Fibroblast of skin of left quadriceps (primary cell): ENCODE results near the gene MKKS.
"Not testable (repeated sequence)": the region's sequence is repeated elsewhere in the genome, so short reads cannot be mapped to it uniquely, and the experiment has no call there.

Source experiments
- DNase-seq, 2 experiments: peaks; one replicate each; pipeline ENCODE4 v3.0.0-alpha.2; 2013; ENCODE audit warnings: low read depth in 2 of 2

MKKS gene

GRCh38 chr20:10449270-10449669 is 15.2 kb upstream of the MKKS start:
- DNase-seq = no peak

- no peak for DNase-seq
Measured at GRCh38 chr20:10448270-10449156, 14.5 kb upstream of the MKKS start.

DNA sequence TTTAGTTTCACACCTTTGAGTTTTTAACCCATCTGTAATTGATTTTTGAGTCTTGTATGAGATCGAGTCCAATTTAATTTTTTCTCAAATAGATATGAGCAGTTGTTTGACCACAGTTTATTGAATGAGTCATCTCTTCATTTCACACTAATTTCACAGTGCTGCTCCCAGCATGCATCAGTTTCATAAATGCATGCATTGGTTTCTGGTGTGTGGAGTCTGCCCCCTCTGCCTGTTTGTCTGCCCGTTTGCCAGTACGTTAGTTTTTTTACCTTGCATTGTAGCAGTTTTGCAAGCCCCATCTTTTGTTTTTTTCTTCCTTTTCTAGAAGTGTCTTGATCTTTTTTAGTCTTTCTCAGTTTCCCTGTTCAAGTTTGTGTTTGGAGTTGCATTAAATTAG is 13.0 kb upstream of the MKKS start:
- peak; percentile 48 to 55 for DNase-seq

DNA sequence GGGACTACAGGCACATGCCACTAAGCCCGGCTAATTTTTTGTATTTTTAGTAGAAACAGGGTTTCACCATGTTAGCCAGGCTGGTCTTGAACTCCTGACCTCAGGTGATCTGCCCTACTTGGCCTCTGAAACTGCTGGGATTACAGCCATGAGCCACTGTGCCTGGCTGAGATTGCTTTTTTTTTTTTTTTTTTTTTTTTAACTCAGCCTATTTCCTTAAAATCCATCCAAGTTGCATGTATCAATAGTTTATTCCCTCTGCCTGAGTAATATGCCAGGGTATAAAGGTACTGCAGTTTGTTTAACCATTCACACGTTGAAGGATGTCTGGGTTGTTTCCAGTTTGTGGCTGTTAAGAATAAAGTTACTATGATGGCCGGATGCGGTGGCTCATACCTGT is 11.7 kb upstream of the MKKS start:
- no peak for DNase-seq

GRCh38 chr20:10443936-10444335 is 9.9 kb upstream of the MKKS start:
- no peak for DNase-seq

- no peak for DNase-seq
Measured at GRCh38 chr20:10438217-10438616, 4.2 kb upstream of the MKKS start.

DNA sequence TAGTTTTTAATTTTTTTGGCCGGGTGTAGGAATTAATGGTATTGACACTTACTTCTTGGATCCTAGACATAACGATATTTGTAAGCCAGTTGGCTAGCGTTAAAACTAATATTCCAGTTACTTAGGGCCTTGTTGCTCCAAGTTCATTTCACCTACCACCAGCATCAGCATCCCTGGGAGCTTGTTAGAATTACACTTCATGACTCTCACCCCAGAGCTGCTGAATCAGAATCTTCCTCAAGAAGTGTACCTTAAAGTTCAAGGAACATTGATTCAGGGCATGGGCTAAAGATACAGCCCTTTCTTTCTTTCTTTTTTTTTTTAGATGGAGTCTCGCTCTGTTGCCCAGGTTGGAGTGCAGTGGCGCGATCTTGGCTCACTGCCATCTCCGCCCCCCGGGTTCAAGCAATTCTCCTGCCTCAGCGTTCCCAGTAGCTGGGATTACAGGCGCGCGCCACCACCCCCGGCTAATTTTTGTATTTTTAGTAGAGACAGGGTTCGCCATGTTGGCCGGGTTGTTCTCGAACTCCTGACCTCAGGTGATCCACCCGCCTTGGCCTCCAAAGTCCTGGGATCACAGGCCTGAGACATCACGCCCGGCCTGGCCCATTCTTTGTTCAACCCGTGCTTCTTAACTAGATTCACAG is 2.2 kb upstream of the MKKS start:
- no peak for DNase-seq

- peak; percentile 94 to 95 for DNase-seq
Measured at GRCh38 chr20:10434832-10435812, 1.1 kb upstream of the MKKS start, which contains the start of gene SLX4IP. SLX4IP (plus strand) TSS chr20:10435305; CDS start chr20:10458205, 22,900 bp downstream.

GRCh38 chr20:10434467-10434831 is 427 bp upstream of the MKKS start:
- peak; percentile 99 for DNase-seq

- DNase-seq = no peak
Measured at GRCh38 chr20:10433014-10433622, 904 bp downstream of the MKKS start.

DNA sequence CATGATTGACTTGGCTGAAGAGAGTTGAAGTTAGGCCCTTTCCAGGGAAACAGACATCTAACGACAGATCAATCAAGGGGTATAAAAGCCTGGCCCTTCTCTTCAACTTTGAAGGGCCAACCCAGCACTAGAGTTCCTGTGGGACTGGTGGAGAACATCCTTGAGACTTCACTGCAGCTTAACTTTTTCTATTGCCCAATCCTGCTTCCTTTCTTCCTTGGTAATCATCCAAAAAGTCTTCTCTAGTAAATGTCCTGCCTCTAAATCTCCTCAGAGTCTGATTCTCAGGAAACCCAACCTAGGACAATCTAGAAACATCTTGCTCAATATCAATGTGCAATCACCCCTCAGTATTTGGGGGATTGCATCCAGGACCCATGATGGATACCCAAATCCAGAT is 1.9 kb downstream of the MKKS start:
- no peak for DNase-seq

DNA sequence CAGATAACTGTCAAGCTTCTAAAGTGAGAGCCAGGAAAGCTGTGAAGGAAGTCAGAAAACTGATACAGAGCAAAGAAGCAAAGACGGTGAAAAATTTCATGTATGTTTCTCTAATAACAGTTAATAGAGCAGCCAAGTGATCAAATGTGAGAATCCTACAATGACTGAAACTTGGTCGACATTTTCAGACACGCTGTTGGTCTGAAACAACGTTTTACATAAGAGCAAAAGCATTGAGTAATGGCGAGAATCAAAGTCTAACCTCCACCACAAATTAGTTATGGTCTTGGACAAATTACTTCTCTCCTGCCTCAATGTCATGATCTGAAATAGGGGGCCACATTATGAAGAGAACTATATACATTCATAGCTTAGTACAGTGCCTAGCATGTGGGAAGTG is 3.3 kb downstream of the MKKS start:
- DNase-seq = no peak

DNA sequence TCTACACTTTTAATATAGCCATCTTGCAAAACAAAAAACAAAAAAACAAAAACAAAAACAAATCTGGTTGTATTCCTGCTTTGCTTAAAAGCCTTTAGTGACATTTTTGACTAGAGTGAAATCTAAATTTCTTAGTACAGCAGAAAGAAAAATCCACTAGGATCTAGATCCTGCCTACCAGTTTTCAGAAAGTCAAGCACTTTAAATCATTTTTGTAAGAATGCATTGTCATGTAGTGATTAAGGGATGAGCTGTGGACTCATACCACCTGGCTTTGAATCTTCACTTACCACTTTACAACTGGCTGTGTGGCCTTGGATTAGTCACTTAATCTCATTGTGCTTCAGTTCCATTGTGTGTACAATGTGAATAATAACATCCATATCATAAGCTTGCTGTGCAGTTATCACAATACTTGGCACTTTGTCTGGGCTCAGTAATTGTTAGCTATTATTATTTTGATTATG is 4.0 kb downstream of the MKKS start:
- no peak for DNase-seq

- DNase-seq = no peak
Measured at GRCh38 chr20:10429443-10429981, 4.5 kb downstream of the MKKS start.

DNA sequence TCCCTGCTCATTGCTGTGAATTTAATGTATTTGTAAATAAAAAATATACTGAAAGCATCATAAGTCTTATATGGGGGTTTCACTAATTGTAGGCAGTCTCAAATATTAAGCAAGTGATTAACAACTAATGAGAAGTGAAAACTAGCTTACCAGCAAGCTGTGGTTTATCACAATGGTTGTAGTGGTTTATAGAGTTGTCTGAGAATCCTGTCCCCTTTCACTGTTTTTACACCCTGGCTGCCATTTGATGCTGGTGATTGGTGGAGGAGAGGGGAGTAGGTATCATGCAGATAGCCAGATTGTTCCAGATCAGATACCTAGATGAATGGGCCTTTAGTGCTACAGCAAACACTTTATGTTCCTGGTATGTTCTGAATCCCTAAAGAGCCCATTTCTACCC is 6.0 kb downstream of the MKKS start:
- DNase-seq = no peak

- DNase-seq = peak; percentile 36 to 48
Measured at GRCh38 chr20:10427060-10427692, 6.8 kb downstream of the MKKS start.

DNA sequence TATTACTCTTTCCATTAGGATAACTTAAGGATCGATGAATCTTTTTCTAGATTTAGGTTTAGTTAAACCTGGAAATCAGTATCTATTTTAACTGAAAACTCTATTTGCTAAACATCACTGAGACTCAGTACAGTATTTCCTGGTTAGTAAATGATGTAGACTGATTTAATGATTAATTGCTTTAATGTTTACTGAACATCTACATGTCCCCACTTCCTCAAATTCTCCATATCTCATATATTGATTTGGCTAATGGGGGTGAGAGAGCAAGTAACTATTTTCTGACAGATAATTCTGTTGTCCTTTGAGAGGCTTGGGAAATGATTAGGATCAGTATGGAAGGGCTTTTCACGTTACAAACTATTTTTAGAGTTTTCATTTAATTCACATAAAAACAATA is 10.3 kb downstream of the MKKS start:
- DNase-seq = no peak

DNA sequence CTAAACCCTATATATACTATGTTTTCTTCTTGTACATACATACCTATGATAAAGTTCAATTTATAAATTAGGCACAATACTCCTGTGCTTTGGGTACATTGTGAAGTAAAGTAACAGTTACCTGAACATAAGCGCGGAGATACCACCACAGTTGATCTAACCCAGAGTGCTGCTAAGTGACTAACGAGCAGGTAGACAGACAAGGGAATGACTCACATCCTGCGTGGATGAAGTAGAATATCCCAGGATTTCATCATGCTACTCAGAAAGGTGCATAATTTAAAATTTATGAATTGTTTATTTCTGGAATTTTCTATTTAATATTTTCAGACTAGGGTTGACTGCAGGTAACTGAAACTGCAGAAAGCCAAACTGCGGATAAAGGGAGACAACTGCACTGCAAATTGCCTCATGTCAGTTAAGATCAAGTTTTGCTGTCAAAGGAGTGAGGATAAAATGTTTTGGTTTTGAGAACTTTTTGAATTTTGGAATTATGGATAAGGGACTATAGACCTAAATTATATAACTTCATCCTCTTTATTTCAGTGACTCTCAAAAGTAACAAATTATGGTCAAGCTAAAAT is 14.4 kb downstream of the MKKS start:
- DNase-seq = no peak

DNA sequence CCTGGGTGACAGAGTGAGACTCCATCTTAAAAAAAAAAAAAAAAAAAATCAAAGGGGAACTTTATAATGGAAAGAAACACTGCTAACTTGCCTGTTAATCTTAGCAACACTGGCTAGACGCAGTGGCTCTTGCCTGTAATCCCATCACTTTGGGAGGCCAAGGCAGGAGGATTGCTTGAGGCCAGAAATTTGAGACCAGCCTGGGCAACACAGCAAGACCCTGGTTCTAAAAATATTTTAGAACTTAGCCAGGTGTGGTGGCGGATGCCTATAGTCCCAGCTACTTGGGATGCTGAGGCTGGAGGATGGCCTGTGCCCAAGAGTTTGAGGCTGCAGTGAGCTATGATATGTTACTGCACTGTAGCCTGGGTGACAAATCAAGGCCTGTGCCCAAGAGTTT is 16.8 kb downstream of the MKKS start:
- DNase-seq = not testable (repeated sequence)

DNA sequence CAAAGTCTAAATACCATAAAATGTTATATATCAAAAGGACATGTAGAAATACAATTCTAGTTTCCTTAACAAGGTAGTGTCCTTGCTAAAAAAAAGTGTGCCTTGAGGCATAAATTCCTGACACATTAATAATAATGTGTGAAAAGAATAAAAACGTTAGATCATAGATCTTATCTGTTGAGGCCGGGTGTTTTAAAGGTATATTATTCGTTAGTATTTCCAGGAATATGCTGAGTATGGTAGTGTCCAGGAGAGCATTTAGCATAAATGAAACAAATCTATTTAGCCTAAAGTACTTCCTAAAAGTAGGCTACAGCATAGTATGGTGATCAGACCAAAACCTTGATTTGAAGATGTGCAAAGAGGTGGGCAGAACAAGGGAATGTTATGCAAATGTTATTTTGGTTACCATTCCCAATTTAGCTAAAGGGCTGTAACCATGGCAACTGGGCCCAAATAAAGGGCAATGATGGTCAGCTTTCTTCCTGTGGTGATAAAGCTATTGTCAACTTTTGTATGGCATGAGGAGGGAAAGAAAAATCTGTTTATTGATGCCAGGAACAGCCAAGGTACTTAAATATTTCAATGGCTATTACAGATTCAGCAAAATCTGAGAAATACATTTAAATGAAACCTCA is 18.9 kb downstream of the MKKS start:
- no peak for DNase-seq
